Hematopoietic multipotent progenitor cell treated with erythropoietin and hydrocortisone succinate and interleukin-3 and kit ligand, for 4 days (in vitro differentiated cells): ENCODE data around the gene PURA.

Experiments
- DNase-seq: peaks from one replicate; pipeline ENCODE4 v3.0.0-alpha.2; 2015

PURA gene

DNA sequence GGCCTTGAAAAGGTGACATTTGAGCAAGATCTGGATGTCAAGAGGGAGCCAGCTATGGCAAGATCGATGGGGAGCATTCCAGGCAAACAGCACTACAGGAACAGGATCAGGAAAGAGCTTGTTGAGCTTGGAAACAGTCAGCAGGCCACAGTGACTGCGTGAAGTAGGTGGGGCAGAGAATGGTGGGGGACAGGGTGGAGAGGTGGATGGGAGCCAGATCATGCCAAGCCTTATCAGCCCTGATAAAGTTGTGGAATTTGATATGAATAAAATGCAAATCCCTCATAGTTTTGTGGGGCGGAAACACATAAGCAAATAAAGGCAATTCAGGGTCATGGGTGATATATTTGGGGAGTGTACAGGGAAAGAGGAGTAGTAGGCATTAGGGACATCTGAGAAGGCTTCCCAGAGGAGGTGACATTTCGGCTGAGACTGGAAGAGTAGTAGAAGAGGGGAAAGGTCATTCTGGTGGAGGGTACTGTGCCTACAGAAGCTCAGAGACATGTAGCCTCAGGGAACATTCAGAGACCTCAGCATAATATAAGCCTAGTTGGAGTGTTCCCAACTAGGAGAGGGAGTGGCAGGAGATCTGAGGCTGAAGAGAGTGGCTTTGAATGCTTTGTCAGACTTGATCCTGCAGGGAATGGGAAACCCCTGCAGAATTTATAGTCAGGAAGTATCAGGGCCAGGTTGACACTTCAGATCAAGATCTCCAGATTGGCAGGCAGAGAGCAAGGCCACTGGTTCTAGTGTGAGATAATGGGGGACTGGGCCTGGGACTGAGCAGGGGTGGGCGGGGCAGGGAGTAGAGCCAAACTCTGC is 51.4 kb downstream of the PURA start:
- DNase-seq: no peak

DNA sequence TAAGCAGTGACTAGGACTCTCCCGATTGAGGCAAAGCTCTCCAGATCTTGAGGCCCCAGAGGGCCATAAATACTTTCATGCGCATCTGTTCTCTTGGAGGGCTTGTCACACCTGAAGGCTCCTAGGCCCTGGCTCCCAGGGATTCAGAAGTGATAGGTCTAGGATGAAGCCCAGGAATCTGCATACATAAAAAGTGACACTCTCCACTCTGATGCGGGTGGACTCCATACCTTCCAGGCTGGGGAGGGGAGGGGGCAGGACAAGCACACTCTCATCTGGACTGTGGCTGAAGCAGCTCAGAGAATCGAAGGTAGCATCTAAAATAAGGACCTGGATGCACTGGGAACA is 52.0 kb downstream of the PURA start:
- DNase-seq: no peak

DNA sequence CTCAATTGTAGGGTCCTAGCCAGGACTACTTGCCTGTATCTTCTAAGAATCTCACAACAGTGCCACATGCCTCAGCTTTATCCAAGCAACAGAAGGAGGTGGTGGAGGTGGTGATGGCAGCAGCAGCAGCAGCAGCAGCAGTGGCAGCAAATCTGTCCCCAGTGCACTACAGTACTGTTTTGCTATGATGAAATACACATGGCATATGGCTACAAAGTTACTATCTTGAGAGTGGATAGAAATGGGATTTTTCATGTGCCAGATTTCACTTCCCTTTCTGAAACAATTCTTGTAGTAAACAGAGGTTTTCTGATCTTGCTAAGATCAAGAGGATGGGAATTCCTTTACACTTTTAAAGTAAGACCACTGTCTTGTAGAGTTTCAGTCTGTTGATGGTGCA is 53.0 kb downstream of the PURA start:
- no peak for DNase-seq

DNA sequence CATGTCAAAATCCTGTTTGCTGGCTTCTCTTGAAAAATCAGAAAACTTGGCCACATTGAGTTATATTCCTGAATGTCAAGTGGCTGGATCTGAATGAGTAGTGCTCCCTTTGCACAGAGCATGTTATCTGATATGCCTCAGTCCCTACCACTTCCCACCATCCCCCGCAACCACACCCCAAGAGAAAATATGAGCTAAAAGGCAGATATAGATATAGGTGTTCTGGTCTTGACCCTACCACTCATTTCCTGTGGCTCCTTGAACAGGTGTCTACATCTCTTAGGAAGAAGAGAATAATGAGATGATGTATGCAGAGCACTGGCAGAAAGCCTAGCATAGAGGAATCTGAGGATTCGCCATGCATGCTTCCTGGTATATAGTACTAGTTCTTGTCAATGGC is 54.5 kb downstream of the PURA start:
- DNase-seq: no peak

GRCh38 chr5:140169410-140169809 is 55.5 kb downstream of the PURA start:
- no peak for DNase-seq

GRCh38 chr5:140172483-140172882 is 58.6 kb downstream of the PURA start:
- DNase-seq: no peak

GRCh38 chr5:140174014-140174413 is 60.1 kb downstream of the PURA start:
- DNase-seq: no peak

GRCh38 chr5:140174465-140175366 is 60.8 kb downstream of the PURA start, which contains the start of gene CYSTM1:
TSS of gene CYSTM1 (plus strand) at chr5:140175188. CDS start at chr5:140194466, 19,278 bp downstream.
- peak; percentile 94 for DNase-seq
